Choroid plexus epithelial cell (primary cell): ENCODE results near the gene PSMB3.
"Not testable (repeated sequence)": the region's sequence is repeated elsewhere in the genome, so short reads cannot be mapped to it uniquely, and the experiment has no call there.

ENCODE experiments used
- DNase-seq: peaks from one replicate; pipeline ENCODE4 v3.0.0-alpha.2; 2010; ENCODE audit warnings: low read depth
- H3K4me3 ChIP-seq: 2 replicates; pipeline ENCODE4 v1.5.1; 2011; ENCODE audit warnings: low read depth, mild to moderate bottlenecking, control low read depth, low read length, moderate library complexity
- CTCF ChIP-seq: conservative IDR thresholded peaks from 2 replicates; pipeline ENCODE4 v1.5.1; 2011; ENCODE audit warnings: low read depth, mild to moderate bottlenecking, control low read depth, inconsistent platforms, low read length, moderate library complexity

PSMB3 gene

DNA sequence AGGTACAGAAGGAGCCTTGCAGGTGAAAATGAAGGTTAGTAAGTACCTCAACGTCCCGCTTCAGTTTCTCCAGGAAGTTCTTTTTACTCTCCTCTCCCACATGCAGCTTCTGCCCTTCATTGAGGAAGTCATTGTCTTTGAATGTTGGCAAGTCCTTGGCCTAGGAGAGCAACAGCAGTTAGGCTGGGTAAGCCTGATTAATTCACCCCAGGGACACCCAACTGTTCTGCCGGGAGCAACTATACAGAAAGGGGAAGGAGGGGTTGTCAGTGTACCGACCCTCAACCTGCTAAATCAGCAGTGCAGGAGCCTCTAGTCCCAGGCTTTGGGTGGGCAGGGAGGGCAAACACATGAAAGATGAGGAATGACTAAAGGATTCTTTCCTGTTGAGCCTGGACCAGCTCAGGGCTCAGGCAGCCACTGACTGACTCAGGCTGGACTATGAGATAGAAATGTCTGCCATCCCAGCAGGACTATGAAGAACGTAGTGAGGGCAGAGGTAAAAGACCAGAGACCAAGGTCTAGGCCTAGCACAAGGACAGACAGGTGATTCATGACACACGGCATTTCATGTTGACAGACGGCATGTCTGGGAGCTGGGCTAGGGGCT, 25.2 kb downstream of the PSMB3 start:
- DNase-seq, result no peak
- no peak overlapping the region for H3K4me3 ChIP-seq
- no peak for TF ChIP-seq CTCF

GRCh38 chr17:38779965-38780752, 27.6 kb downstream of the PSMB3 start:
- no peak for TF ChIP-seq CTCF
- no peak for DNase-seq
- H3K4me3 ChIP-seq, result no peak overlapping the region

- DNase-seq, result no peak
- H3K4me3 ChIP-seq, result no peak overlapping the region
- TF ChIP-seq CTCF, result no peak
These were observed 30.7 kb downstream of the PSMB3 start for GRCh38 chr17:38783227-38783626.

DNA sequence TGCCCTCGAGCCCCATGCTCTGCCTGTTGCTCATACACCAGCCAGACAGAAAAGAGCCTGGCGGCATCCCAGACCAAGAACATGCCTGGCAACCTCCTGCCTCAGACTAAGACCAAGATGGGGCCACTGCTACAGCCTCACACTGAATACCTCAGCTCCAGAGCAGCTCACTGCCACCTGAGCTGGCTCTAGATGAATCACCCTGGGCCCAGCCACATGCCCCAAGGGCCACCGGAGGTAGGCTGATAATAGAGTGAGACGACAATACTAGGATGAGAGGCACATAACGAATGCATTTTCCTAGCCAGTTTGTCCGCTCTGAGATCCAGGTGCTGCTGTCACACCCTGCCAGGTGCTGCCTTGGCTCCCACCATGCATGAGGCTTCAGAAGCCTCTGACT, 33.8 kb downstream of the PSMB3 start:
- DNase-seq, result no peak
- no peak for TF ChIP-seq CTCF

GRCh38 chr17:38787999-38788398, 35.5 kb downstream of the PSMB3 start:
- H3K4me3 ChIP-seq, DNase-seq: not testable (repeated sequence)

More for the DNA sequence above, 33.8 kb downstream of the PSMB3 start:
- H3K4me3 ChIP-seq, result no peak overlapping the region

DNA sequence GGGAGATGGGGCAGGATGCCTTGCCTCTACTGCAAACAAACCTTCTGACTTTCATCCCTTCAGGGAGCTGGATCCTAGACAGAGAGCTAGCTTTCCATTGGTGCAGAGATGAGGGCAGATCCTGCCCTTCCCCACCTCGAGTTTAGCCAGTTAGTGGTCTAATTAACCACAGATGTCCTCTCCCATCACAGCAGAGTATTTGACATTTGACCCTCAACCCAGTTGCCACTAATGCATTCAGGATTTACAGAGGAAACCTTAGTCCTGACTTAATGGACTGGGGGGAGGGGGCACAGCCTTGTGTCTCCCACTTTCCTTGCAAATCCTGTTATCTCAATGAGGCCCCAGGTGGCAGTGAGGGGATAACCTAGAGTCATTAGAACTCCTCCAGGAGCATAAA, 36.6 kb downstream of the PSMB3 start:
- no peak for TF ChIP-seq CTCF
- peak; percentile 34 for DNase-seq
- H3K4me3 ChIP-seq, result no peak overlapping the region

GRCh38 chr17:38790148-38790707, 37.7 kb downstream of the PSMB3 start:
- H3K4me3 ChIP-seq, DNase-seq: not testable (repeated sequence)

DNA sequence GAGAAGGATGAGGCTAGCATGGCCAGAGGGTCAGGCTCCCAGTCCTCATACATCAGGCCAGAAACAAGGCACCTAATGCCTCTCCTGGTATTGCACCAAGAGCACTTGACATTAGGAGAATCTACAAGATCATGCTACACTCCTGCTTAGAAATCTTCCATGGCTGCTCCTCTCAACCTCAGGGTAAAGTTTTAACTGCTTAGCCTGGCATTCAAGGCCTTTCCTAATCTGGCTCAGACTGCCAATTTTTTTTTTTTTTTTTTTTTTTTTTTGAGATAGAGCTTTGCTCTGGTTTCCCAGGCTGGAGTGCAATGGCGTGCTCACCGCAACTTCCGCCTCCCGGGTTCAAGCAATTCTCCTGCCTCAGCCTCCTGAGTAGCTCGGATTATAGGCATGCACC, 38.6 kb downstream of the PSMB3 start:
- no peak for TF ChIP-seq CTCF
- H3K4me3 ChIP-seq, result no peak overlapping the region
- DNase-seq, result no peak
